Liver (tissue), 9 donors: Measurements from ENCODE around the gene CHN2. TPM values are rescaled to one million over a fixed set of nuclear protein-coding genes. Genes with fewer than 3 reads are reported as not detected.
A peak's percentile ranks its signal among the peaks of the same experiment; 100 is the strongest.

ENCODE experiments used
- DNase-seq: peaks from one replicate; pipeline ENCODE4 v3.0.0-alpha.2; 2017; ENCODE audit warnings: low spot score
- H3K27ac ChIP-seq, 2 donors: one replicate each; pipeline ENCODE4 v1.7.0; 2013; ENCODE audit warnings: inconsistent platforms in 2 of 2, low read length in 2 of 2, control low read depth in 1 of 2, low read depth in 1 of 2, mild to moderate bottlenecking in 1 of 2
- H3K27me3 ChIP-seq, 4 donors: one replicate each; pipeline versions ENCODE4 v1.6.1 to v1.7.0; 2013; ENCODE audit warnings: low read length in 3 of 4, inconsistent platforms in 1 of 4, mild to moderate bottlenecking in 1 of 4, moderate library complexity in 1 of 4; ENCODE audit not compliant: control insufficient read depth in 4 of 4, insufficient read depth in 4 of 4
- H3K36me3 ChIP-seq, 4 donors: one replicate each; pipeline versions ENCODE4 v1.6.1 to v1.7.0; 2013; ENCODE audit warnings: low read length in 3 of 4, mild to moderate bottlenecking in 3 of 4, low read depth in 1 of 4, moderate library complexity in 1 of 4; ENCODE audit not compliant: control insufficient read depth in 4 of 4, insufficient read depth in 3 of 4
- H3K4me1 ChIP-seq, 4 donors: one replicate each; pipeline versions ENCODE4 v1.6.1 to v1.7.0; 2013; ENCODE audit warnings: low read length in 3 of 4, mild to moderate bottlenecking in 3 of 4, moderate library complexity in 1 of 4; ENCODE audit not compliant: control insufficient read depth in 4 of 4, insufficient read depth in 4 of 4
- H3K4me3 ChIP-seq, 3 donors: one replicate each; pipeline versions ENCODE4 v1.6.1 to v1.7.0; 2013; ENCODE audit warnings: low read length in 3 of 3, control low read depth in 1 of 3, low read depth in 1 of 3, mild to moderate bottlenecking in 1 of 3
- H3K9ac ChIP-seq, 2 donors: one replicate each; pipeline ENCODE4 v1.7.0; 2013; ENCODE audit warnings: low read length in 2 of 2, mild to moderate bottlenecking in 2 of 2, moderate library complexity in 2 of 2, control low read depth in 1 of 2, low read depth in 1 of 2
- H3K9me3 ChIP-seq, 4 donors: one replicate each; pipeline versions ENCODE4 v1.6.1 to v1.7.0; 2013; ENCODE audit warnings: low read length in 3 of 4; ENCODE audit not compliant: control insufficient read depth in 4 of 4
- ATF3 ChIP-seq: IDR thresholded peaks from 2 replicates; pipeline ENCODE4 v1.6.1; 2016; ENCODE audit warnings: antibody characterized with exemption
- CTCF ChIP-seq: fragments of 150-350 bp; IDR thresholded peaks from 2 replicates; pipeline ENCODE4 v1.5.1; 2017; ENCODE audit warnings: improper control_type of control experiment, low read depth, low read length; ENCODE audit not compliant: missing input control
- EGR1 ChIP-seq, 2 donors: IDR thresholded peaks; 2 replicates each; pipeline ENCODE4 v1.6.1; 2016 to 2018; ENCODE audit warnings: antibody characterized with exemption in 2 of 2, low read depth in 2 of 2
- FOXA1 ChIP-seq: IDR thresholded peaks from 2 replicates; pipeline ENCODE4 v1.6.1; 2016; ENCODE audit warnings: antibody characterized with exemption
- FOXA2 ChIP-seq: IDR thresholded peaks from 2 replicates; pipeline ENCODE4 v1.6.1; 2016; ENCODE audit warnings: antibody characterized with exemption
- HNF4A ChIP-seq, 2 donors: conservative IDR thresholded peaks; 2 replicates each; pipeline ENCODE4 v1.6.1; 2016; ENCODE audit warnings: antibody characterized with exemption in 2 of 2, mild to moderate bottlenecking in 2 of 2
- HNF4G ChIP-seq: IDR thresholded peaks from 2 replicates; pipeline ENCODE4 v1.6.1; 2016; ENCODE audit warnings: antibody characterized with exemption
- JUND ChIP-seq, 2 donors: IDR thresholded peaks; 2 replicates each; pipeline ENCODE4 v1.6.1; 2016; ENCODE audit warnings: antibody characterized with exemption in 2 of 2
- NR2F2 ChIP-seq: IDR thresholded peaks from 2 replicates; pipeline ENCODE4 v1.6.1; 2016; ENCODE audit warnings: antibody characterized with exemption
- RAD21 ChIP-seq, 2 donors: IDR thresholded peaks; 2 replicates each; pipeline ENCODE4 v1.6.1; 2016; ENCODE audit warnings: antibody characterized with exemption in 2 of 2, mild to moderate bottlenecking in 2 of 2
- REST ChIP-seq: IDR thresholded peaks from 2 replicates; pipeline ENCODE4 v1.6.1; 2016; ENCODE audit warnings: antibody characterized with exemption, mild to moderate bottlenecking
- RXRA ChIP-seq, 2 donors: IDR thresholded peaks; 2 replicates each; pipeline ENCODE4 v1.6.1; 2017 to 2018; ENCODE audit warnings: antibody characterized with exemption in 2 of 2, mild to moderate bottlenecking in 1 of 2
- SP1 ChIP-seq: IDR thresholded peaks from 2 replicates; pipeline ENCODE4 v1.6.1; 2018; ENCODE audit warnings: antibody characterized with exemption, mild to moderate bottlenecking
- YY1 ChIP-seq: IDR thresholded peaks from 2 replicates; pipeline ENCODE4 v1.6.1; 2016; ENCODE audit warnings: antibody characterized with exemption, mild to moderate bottlenecking
- ZBTB33 ChIP-seq: IDR thresholded peaks from 2 replicates; pipeline ENCODE4 v1.6.1; 2016; ENCODE audit warnings: antibody characterized with exemption
- WGBS: extraction: QIAGEN DNeasy Blood & Tissue Kit; methylation state at CpG from one replicate; pipeline ENCODE4 v1.1.7; 2013; 5-methylcytosine and 5-hydroxymethylcytosine counted together
- polyA plus RNA-seq, 2 donors: library from polyadenylated mRNA; stranded (reverse) in 1 of 2; unstranded in 1 of 2; fragments of 200-250 nt in 1 of 2; fragments of >200 nt in 1 of 2; fragmentation: Nextera tagmentation in 1 of 2; extraction: Ambion mirVana in 1 of 2; gene quantifications; one replicate each; pipeline versions ENCODE4 v1.2.1 to v1.2.3, GENCODE V29; 2013 to 2015
- total RNA-seq, 2 donors: library from RNA; depleted of rRNA; stranded (reverse); fragments of >200 nt; gene quantifications; one replicate each; pipeline ENCODE4 v1.2.3, GENCODE V29; 2014
- donor health status: healthy.
- donor health status: healthy.
- donor health status: healthy.
- donor health status: healthy.
- donor health status: healthy.

Gene CHN2
- total and polyA plus RNA-seq, 4 donors, result 8.3 to 25.4 (median 17.8) TPM

GRCh38 chr7:29415215-29415614 is 220.6 kb downstream of the CHN2 start:
- Histone ChIP-seq H3K9ac (no peak overlapping the region), H3K4me3 (no peak overlapping the region), H3K27me3 (no peaks in the 10 kb centered on the region), H3K9me3 (no peaks in the 10 kb centered on the region), H3K27ac (no peak overlapping the region), H3K4me1 (peaks cover 0 to 3% (median 1%) of the 10 kb centered on the region in 4 donors), H3K36me3 (no peaks in the 10 kb centered on the region)
- DNase-seq, result no peak
- WGBS, result 94% methylated on average over 5 of the region's 5 CpGs
- no peak for TF ChIP-seq CTCF
- no peak for TF ChIP-seq FOXA1
- TF ChIP-seq RXRA (IDR thresholded peaks at IDR 0.05), result no peak
- TF ChIP-seq REST, result no peak
- no peak for TF ChIP-seq JUND (IDR thresholded peaks at IDR 0.05)
- no peak for TF ChIP-seq SP1
- TF ChIP-seq ZBTB33, result no peak
- no peak for TF ChIP-seq HNF4G
- TF ChIP-seq EGR1 (IDR thresholded peaks at IDR 0.05; ENCODE audit: low read depth in 2 of 2), result no peak
- TF ChIP-seq ATF3, result no peak
- TF ChIP-seq RAD21 (IDR thresholded peaks at IDR 0.05), result no peak
- no peak for TF ChIP-seq HNF4A (conservative IDR thresholded peaks at IDR 0.05)
- TF ChIP-seq NR2F2, result no peak
- TF ChIP-seq FOXA2, result no peak
- no peak for TF ChIP-seq YY1

GRCh38 chr7:29416276-29416937 is 221.8 kb downstream of the CHN2 start:
- H3K27ac ChIP-seq, result no peak overlapping the region
- H3K4me1 ChIP-seq, result peaks cover 0 to 3% (median 1%) of the 10 kb centered on the region in 4 donors
- WGBS, result 89% methylated on average over 10 of the region's 10 CpGs
- TF ChIP-seq CTCF (no peak), HNF4A (conservative IDR thresholded peaks at IDR 0.05) (peak in 1 of 2 donors; percentile 13)
- H3K9ac ChIP-seq, result no peak overlapping the region
- DNase-seq, result no peak
- H3K27me3 ChIP-seq, result no peaks in the 10 kb centered on the region
- H3K36me3 ChIP-seq, result no peaks in the 10 kb centered on the region
- no peak overlapping the region for H3K4me3 ChIP-seq
- H3K9me3 ChIP-seq, result no peaks in the 10 kb centered on the region
